Medulla oblongata (tissue), 1 donor: ENCODE results near the gene TRIM26.
A peak's percentile ranks its signal among the peaks of the same experiment; 100 is the strongest.
"Not testable (repeated sequence)": the region's sequence is repeated elsewhere in the genome, so short reads cannot be mapped to it uniquely, and the experiment has no call there.

ENCODE experiments used
- DNase-seq: peaks from one replicate; pipeline ENCODE4 v3.0.0-alpha.2; 2015; ENCODE audit errors: extremely low spot score

TRIM26 gene

GRCh38 chr6:30169658-30170614 lies 43.3 kb downstream of the TRIM26 start:
- peak; percentile 61 for DNase-seq

GRCh38 chr6:30168741-30169140 lies 44.5 kb downstream of the TRIM26 start:
- DNase-seq, result no peak

GRCh38 chr6:30167101-30167500 lies 46.1 kb downstream of the TRIM26 start:
- DNase-seq, result no peak

GRCh38 chr6:30165238-30165637 lies 48.0 kb downstream of the TRIM26 start:
- not testable (repeated sequence) for DNase-seq

GRCh38 chr6:30164714-30165113 lies 48.5 kb downstream of the TRIM26 start:
- no peak for DNase-seq

GRCh38 chr6:30163918-30164654 lies 49.1 kb downstream of the TRIM26 start:
- DNase-seq, result no peak

GRCh38 chr6:30163090-30163917 lies 49.9 kb downstream of the TRIM26 start, which contains the start of gene TRIM15:
Gene TRIM15 (plus strand): TSS chr6:30163546. CDS start chr6:30163685, 139 bp downstream.
- DNase-seq, result no peak

- DNase-seq, result no peak
These were observed 50.7 kb downstream of the TRIM26 start for GRCh38 chr6:30162265-30163089.

GRCh38 chr6:30160785-30161531 lies 52.2 kb downstream of the TRIM26 start, which contains the start of gene TRIM10:
Gene TRIM10 (minus strand): TSS chr6:30161211. CDS start chr6:30160858, 353 bp downstream.
- DNase-seq, result no peak

GRCh38 chr6:30160008-30160784 lies 53.0 kb downstream of the TRIM26 start:
- DNase-seq, result no peak

- no peak for DNase-seq
These were observed 54.6 kb downstream of the TRIM26 start for GRCh38 chr6:30158475-30159040.

- no peak for DNase-seq
These were observed 55.2 kb downstream of the TRIM26 start for GRCh38 chr6:30157999-30158398.

- DNase-seq, result no peak
These were observed 55.6 kb downstream of the TRIM26 start for GRCh38 chr6:30157581-30157980.

- no peak for DNase-seq
These were observed 56.4 kb downstream of the TRIM26 start for GRCh38 chr6:30156774-30157173.

GRCh38 chr6:30156262-30156599 lies 57.0 kb downstream of the TRIM26 start:
- no peak for DNase-seq

GRCh38 chr6:30155520-30156261 lies 57.5 kb downstream of the TRIM26 start:
- no peak for DNase-seq

GRCh38 chr6:30154709-30155519 lies 58.3 kb downstream of the TRIM26 start:
- DNase-seq, result no peak
